Glutamatergic neuron (in vitro differentiated cells): Measurements from ENCODE around the gene MRPL49. TPM values are rescaled to one million over a fixed set of nuclear protein-coding genes. Genes with fewer than 3 reads are reported as not detected.
"Not testable (repeated sequence)": the region's sequence is repeated elsewhere in the genome, so short reads cannot be mapped to it uniquely, and the experiment has no call there.

Source experiments
- DNase-seq: peaks from one replicate; pipeline ENCODE4 v3.0.0; 2022
- H3K27ac Mint-ChIP-seq: one replicate; pipeline ENCODE4 v1.8.0; 2020; ENCODE audit warnings: mild to moderate bottlenecking, mixed read lengths, inconsistent platforms; ENCODE audit not compliant: unreplicated experiment
- H3K27me3 Mint-ChIP-seq: one replicate; pipeline ENCODE4 v1.8.0; 2020; ENCODE audit warnings: mild to moderate bottlenecking, moderate library complexity, mixed read lengths, inconsistent platforms; ENCODE audit not compliant: unreplicated experiment
- H3K36me3 Mint-ChIP-seq: one replicate; pipeline ENCODE4 v1.8.0; 2020; ENCODE audit warnings: mild to moderate bottlenecking, mixed read lengths, inconsistent platforms; ENCODE audit not compliant: unreplicated experiment
- H3K4me1 Mint-ChIP-seq: one replicate; pipeline ENCODE4 v1.8.0; 2020; ENCODE audit warnings: mild to moderate bottlenecking, low read depth, mixed read lengths, inconsistent platforms; ENCODE audit not compliant: unreplicated experiment
- H3K4me3 Mint-ChIP-seq: one replicate; pipeline ENCODE4 v1.8.0; 2020; ENCODE audit warnings: mild to moderate bottlenecking, mixed read lengths, inconsistent platforms; ENCODE audit not compliant: unreplicated experiment
- H3K9me3 Mint-ChIP-seq: one replicate; pipeline ENCODE4 v1.8.0; 2020; ENCODE audit warnings: mild to moderate bottlenecking, moderate library complexity, mixed read lengths, inconsistent platforms; ENCODE audit not compliant: unreplicated experiment
- microRNA-seq: library from miRNA; unstranded; fragments of <30 nt; microRNA quantifications from one replicate; pipeline ENCODE4, GENCODE V29; 2020; ENCODE audit not compliant: unreplicated experiment
- total RNA-seq: library from RNA; stranded (reverse); fragmentation: NEBNext Ultra II Directional; extraction: Animal tissue kit (Norgen Biotek cat#: 25700); gene quantifications from one replicate; pipeline ENCODE4 v1.2.1, GENCODE V29; 2021; ENCODE audit not compliant: unreplicated experiment
- TF ChIP-seq, protein P1 (sequence below): fragments of 200-600 bp; sonication (generic); IDR thresholded peaks from one replicate; pipeline ENCODE4 v1.5.0; 2021; ENCODE audit not compliant: partially characterized antibody, unreplicated experiment

Gene MRPL49
- total RNA-seq, 1 donor from 2014 or later = 32.9 TPM

- Mint-ChIP-seq H3K4me1 (peaks cover 10% of the 10 kb centered on the region), H3K4me3 (no peak overlapping the region), H3K27me3 (peaks cover 4% of the 10 kb centered on the region), H3K9me3 (peaks cover 7% of the 10 kb centered on the region), H3K27ac (no peak overlapping the region), H3K36me3 (no peaks in the 10 kb centered on the region)
- TF ChIP-seq, protein P1, sequence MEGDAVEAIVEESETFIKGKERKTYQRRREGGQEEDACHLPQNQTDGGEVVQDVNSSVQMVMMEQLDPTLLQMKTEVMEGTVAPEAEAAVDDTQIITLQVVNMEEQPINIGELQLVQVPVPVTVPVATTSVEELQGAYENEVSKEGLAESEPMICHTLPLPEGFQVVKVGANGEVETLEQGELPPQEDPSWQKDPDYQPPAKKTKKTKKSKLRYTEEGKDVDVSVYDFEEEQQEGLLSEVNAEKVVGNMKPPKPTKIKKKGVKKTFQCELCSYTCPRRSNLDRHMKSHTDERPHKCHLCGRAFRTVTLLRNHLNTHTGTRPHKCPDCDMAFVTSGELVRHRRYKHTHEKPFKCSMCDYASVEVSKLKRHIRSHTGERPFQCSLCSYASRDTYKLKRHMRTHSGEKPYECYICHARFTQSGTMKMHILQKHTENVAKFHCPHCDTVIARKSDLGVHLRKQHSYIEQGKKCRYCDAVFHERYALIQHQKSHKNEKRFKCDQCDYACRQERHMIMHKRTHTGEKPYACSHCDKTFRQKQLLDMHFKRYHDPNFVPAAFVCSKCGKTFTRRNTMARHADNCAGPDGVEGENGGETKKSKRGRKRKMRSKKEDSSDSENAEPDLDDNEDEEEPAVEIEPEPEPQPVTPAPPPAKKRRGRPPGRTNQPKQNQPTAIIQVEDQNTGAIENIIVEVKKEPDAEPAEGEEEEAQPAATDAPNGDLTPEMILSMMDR = no peak
- no peak for DNase-seq
Observed at GRCh38 chr11:65172600-65172999, 50.5 kb downstream of the MRPL49 start.

DNA sequence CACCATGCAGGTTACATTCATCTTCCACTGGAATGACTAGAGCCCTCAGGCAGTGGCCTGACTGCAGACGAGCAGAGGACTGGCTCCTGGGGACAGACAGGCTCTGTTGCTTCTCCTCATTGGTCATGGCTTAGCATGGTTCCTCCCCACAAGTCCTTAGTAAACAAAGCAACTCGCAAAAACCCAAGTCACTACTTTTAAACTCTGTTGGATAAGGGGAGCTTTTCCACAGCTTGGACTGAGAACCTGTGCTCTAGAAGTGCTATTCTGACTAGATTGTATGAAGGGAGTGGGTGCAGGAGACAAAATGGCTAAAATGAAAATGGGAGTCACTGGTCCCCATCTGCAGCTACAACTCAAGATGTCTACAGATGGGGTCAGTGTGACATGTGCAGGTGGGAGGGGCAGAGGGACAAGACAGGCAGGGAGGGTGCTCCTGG is 52.5 kb downstream of the MRPL49 start:
- H3K36me3 Mint-ChIP-seq, H3K4me3 Mint-ChIP-seq, H3K4me1 Mint-ChIP-seq, H3K27ac Mint-ChIP-seq, H3K27me3 Mint-ChIP-seq, H3K9me3 Mint-ChIP-seq, DNase-seq: not testable (repeated sequence)

Small RNAs within 50 kb of the gene (microRNA-seq; reads per million reads assigned to microRNA genes)
- 2.8 reads per million, percentile 20 among the genes with 10 or more reads in this experiment for gene MIR6751

Other genes starting within 250 kb of the MRPL49 start
- gene EHD1, start 243.7 kb upstream of the MRPL49 start, total RNA-seq = 114 TPM
- gene ATG2A, start 205.1 kb upstream of the MRPL49 start, total RNA-seq = 25.9 TPM
- gene PPP2R5B, start 197.6 kb upstream of the MRPL49 start, total RNA-seq = 148 TPM
- not detected for gene GPHA2, start 186.4 kb upstream of the MRPL49 start, total RNA-seq
- not detected for gene MAJIN, start 150.2 kb upstream of the MRPL49 start, total RNA-seq
- gene BATF2, start 125.3 kb upstream of the MRPL49 start, total RNA-seq = not detected
- 68.4 TPM for gene ARL2, start 108.2 kb upstream of the MRPL49 start, total RNA-seq
- gene SNX15, start 94.9 kb upstream of the MRPL49 start, total RNA-seq = 40.4 TPM
- gene SAC3D1, start 81.1 kb upstream of the MRPL49 start, total RNA-seq = 14.4 TPM
- gene NAALADL1, start 63.8 kb upstream of the MRPL49 start, total RNA-seq = 1.6 TPM
- 7.7 TPM for gene CDCA5, start 38.3 kb upstream of the MRPL49 start, total RNA-seq
- 33.9 TPM for gene ZFPL1, start 38.1 kb upstream of the MRPL49 start, total RNA-seq
- 105 TPM for gene VPS51, start 26.1 kb upstream of the MRPL49 start, total RNA-seq
- gene TM7SF2, start 10.4 kb upstream of the MRPL49 start, total RNA-seq = 241 TPM
- 4.1 TPM for gene ZNHIT2, start 4.6 kb upstream of the MRPL49 start, total RNA-seq
- gene FAU, start 187 bp upstream of the MRPL49 start, total RNA-seq = 560 TPM
- gene SYVN1, start 12.2 kb downstream of the MRPL49 start, total RNA-seq = 54.7 TPM
- gene SPDYC, start 47.9 kb downstream of the MRPL49 start, total RNA-seq = not detected
- 234 TPM for gene CAPN1, start 59.6 kb downstream of the MRPL49 start, total RNA-seq
- gene POLA2, start 139.6 kb downstream of the MRPL49 start, total RNA-seq = 8.6 TPM
- gene CDC42EP2, start 192.5 kb downstream of the MRPL49 start, total RNA-seq = 23.5 TPM
- 121 TPM for gene DPF2, start 211.5 kb downstream of the MRPL49 start, total RNA-seq
- 3.8 TPM for gene TIGD3, start 232.4 kb downstream of the MRPL49 start, total RNA-seq